Astrocyte of the spinal cord (primary cell): ENCODE measurements around the gene CABCOCO1.

Experiments used
- DNase-seq: peaks from one replicate; pipeline ENCODE4 v3.0.0; 2011; ENCODE audit warnings: low read depth, low spot score
- H3K4me3 ChIP-seq: 2 replicates; pipeline ENCODE4 v1.5.1; 2011; ENCODE audit warnings: low read depth, mild to moderate bottlenecking, low read length, moderate library complexity
- in situ Hi-C: cut with HindIII; loops from 2 replicates; pipeline ENCODE4 v1.10.0; 2017; ENCODE audit warnings: low sequenced_read_pairs
- TF ChIP-seq, protein P1 (sequence below): IDR thresholded peaks from 2 replicates; pipeline ENCODE4 v1.5.1; 2012; ENCODE audit warnings: low read depth, mild to moderate bottlenecking, low read length, inconsistent platforms

CABCOCO1 gene

DNA sequence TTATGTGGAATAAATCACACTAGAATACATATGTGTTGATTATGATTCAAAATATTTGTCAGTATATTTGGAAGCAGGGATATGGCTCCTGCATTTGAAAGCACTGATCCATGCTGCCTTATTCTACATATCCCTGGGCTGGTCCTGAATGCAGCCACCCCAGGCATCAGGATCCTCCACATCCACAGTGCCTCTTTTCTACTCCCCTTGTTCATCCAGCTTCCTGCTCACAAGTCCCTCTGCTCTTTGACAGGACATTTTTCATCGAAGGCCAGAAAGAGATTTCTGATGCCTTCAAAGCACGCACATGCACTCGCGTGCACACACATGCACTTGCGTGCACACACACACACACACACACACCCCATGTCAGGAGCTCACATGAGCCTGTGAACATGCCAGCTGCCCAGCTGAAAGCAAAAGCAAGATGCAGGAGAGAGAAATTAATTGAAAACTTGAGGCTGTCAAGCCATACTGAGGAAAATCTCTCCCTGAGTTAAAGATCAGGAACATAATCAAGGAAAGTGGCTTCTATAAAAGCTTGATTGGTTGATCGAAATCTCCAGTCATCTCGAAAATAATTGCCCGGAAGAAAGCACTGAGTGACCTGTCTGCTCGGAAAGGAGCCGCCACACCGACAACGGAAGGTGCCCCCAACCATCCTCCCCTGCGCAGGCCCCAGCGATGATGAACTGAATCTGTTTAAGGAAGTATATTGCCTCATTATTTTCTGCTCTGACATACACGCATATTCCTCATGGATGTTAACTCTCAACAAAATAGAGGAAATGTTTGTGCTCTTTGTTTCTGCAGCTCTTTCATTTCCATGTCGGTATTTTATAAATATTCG, 134.8 kb downstream of the CABCOCO1 start:
- TF ChIP-seq, protein P1, sequence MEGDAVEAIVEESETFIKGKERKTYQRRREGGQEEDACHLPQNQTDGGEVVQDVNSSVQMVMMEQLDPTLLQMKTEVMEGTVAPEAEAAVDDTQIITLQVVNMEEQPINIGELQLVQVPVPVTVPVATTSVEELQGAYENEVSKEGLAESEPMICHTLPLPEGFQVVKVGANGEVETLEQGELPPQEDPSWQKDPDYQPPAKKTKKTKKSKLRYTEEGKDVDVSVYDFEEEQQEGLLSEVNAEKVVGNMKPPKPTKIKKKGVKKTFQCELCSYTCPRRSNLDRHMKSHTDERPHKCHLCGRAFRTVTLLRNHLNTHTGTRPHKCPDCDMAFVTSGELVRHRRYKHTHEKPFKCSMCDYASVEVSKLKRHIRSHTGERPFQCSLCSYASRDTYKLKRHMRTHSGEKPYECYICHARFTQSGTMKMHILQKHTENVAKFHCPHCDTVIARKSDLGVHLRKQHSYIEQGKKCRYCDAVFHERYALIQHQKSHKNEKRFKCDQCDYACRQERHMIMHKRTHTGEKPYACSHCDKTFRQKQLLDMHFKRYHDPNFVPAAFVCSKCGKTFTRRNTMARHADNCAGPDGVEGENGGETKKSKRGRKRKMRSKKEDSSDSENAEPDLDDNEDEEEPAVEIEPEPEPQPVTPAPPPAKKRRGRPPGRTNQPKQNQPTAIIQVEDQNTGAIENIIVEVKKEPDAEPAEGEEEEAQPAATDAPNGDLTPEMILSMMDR = no peak
- no peak for DNase-seq
- H3K4me3 ChIP-seq = no peak overlapping the region
- in situ Hi-C loops = no loop called here

DNA sequence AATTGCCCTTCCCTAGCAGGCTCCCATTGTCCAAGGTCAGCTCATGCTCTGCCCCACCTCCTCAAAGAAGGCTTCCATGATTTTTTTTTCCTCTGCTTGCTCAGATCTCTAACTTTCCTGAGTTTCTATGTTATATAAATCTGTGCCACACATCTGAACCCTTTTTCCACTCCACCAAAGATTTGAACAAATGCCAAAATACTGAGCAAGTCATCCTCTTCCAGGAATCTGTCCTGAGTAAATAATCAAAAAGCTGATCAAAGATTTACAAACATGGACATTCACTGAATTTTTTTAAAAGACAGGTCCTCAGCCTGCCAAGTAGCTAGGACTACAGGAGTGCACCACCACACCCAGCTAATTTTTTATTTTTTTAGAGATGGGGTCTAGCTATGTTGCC, 136.0 kb downstream of the CABCOCO1 start:
- H3K4me3 ChIP-seq = no peak overlapping the region
- in situ Hi-C loops = no loop called here
- TF ChIP-seq, protein P1 = no peak
- DNase-seq = no peak

DNA sequence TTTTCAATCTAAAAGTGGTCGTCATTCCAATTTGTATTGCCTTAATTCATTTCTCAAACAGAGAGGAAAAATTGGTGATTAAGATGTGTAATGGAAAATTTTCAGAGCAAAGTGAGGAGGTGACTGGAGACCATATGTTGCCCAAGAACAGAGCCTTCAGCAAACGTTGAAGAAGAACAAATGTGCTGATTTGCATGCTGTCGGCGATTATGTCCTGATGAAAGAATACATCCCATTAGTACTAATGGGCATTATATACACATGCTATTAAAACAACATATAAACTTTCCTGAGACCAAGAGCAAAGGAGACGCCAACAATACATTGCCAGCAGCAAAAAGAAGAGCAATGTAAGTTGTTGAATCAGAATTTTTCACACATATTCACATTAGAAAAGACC, 138.8 kb downstream of the CABCOCO1 start:
- no peak for DNase-seq
- TF ChIP-seq, protein P1 = no peak
- H3K4me3 ChIP-seq = no peak overlapping the region
- in situ Hi-C loops = no loop called here

DNA sequence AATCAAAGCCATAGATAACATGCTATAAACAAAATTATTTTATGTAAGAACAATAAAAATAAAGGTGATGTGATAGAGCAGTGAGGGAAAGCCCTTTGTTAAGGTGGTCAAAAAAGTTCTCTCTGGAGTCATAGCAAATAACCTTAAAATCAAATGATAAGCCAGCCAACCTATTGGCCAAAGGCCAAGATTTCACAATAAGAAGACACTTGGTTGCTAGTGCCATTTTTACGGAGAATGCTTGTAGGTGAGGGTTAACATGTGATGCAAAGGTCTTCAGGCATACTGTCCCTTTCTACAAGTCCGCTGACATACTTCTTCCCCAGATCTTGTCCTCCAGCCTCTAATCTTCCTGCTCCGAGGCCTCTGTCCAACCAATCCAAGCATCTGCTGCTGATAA, 140.5 kb downstream of the CABCOCO1 start:
- DNase-seq = no peak
- H3K4me3 ChIP-seq = no peak overlapping the region
- in situ Hi-C loops = no loop called here
- TF ChIP-seq, protein P1 = no peak

DNA sequence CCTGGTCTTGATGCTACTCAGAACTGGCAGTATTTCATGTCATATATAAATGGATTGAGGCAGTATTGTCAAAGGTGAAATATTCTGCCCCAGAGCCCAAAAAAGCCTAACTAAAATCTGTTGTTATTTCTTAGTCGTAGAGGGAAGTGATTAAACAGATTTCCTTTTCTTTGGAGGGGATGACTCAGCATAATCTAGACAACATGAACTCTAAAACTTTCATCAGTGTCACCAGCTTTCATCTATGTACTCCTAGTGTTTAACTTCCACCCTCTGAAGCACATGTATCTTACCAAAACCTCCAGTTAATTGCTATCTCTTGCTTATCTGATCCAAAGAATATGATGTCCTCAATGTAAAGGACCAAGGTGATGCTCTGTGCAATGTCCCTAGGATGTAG, 141.7 kb downstream of the CABCOCO1 start:
- in situ Hi-C loops = no loop called here
- H3K4me3 ChIP-seq = no peak overlapping the region
- DNase-seq = no peak
- TF ChIP-seq, protein P1 = no peak

DNA sequence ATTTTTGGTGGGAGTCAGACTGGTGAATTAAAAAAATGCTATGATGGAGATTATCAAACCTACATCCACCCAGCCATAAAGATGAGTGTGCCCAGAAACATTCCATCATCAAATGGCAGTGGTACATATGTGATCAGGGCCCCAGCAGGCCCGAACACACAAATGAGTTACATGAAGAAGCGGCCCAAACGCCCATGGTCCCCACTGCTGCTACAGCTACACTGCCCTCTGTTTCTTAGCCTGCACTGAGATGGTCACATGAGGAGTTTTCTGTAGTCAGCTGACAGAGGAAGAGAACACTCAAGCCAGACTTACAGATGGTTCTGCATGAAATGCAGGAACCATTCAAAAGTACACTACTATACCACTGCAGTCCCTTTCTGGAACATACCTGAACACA, 142.4 kb downstream of the CABCOCO1 start:
- H3K4me3 ChIP-seq = no peak overlapping the region
- TF ChIP-seq, protein P1 = no peak
- in situ Hi-C loops = no loop called here
- no peak for DNase-seq
